Measurements from ENCODE around the gene SMS.

DNA sequence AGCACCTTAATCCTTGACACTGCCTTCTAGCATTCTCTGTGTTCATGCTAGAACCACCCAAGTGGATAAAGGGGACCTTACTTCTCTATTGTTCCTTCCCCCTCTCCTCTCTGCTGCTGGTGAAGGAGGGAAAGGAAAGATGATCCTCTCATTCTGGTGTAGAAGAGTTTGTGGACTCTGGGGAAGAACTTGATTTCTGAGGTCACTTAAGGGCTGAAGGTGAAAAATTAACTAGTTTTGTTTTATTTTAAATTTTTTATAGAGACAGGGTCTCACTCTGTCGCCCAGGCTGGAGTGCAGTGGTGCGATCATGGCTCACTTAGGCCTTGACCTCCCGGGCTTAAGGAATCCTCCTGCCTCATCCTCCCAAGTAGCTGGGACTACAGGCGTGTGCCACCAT is 29.8 kb downstream of the SMS start:
- TF ChIP-seq, protein P1, sequence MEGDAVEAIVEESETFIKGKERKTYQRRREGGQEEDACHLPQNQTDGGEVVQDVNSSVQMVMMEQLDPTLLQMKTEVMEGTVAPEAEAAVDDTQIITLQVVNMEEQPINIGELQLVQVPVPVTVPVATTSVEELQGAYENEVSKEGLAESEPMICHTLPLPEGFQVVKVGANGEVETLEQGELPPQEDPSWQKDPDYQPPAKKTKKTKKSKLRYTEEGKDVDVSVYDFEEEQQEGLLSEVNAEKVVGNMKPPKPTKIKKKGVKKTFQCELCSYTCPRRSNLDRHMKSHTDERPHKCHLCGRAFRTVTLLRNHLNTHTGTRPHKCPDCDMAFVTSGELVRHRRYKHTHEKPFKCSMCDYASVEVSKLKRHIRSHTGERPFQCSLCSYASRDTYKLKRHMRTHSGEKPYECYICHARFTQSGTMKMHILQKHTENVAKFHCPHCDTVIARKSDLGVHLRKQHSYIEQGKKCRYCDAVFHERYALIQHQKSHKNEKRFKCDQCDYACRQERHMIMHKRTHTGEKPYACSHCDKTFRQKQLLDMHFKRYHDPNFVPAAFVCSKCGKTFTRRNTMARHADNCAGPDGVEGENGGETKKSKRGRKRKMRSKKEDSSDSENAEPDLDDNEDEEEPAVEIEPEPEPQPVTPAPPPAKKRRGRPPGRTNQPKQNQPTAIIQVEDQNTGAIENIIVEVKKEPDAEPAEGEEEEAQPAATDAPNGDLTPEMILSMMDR (conservative IDR thresholded peaks at IDR 0.05; ENCODE audit: low read depth, low read length), result no peak
- TF ChIP-seq EZH2 (IDR thresholded peaks at IDR 0.05; ENCODE audit: low read length, unreplicated experiment) (no peak), EZH2phosphoT487 (IDR thresholded peaks at IDR 0.05; ENCODE audit: borderline replicate concordance, low read length) (no peak)

All from PC-3 (cell line).